Uterus (tissue), 2 donors: ENCODE measurements around the gene NDUFS5.

Experiments
- CTCF ChIP-seq, 4 experiments: fragments of 200-600 bp in 2 of 4; fragments of 450-650 bp in 2 of 4; sonication (generic) in 2 of 4; IDR thresholded peaks; one replicate each; pipeline ENCODE4 v1.5.1; 2016 to 2019; ENCODE audit warnings: antibody characterized with exemption in 4 of 4, mild to moderate bottlenecking in 2 of 4, moderate library complexity in 1 of 4
- POLR2A ChIP-seq, 2 donors: fragments of 450-650 bp; IDR thresholded peaks; one replicate each; pipeline ENCODE4 v1.6.1; 2016; ENCODE audit warnings: antibody characterized with exemption in 2 of 2, mild to moderate bottlenecking in 1 of 2, moderate library complexity in 1 of 2

GRCh38 chr1:39076799-39077148 is 50.6 kb downstream of the NDUFS5 start:
- no peak for TF ChIP-seq CTCF (IDR thresholded peaks at IDR 0.05)
- TF ChIP-seq POLR2A (IDR thresholded peaks at IDR 0.05): no peak
